ELR (cell line): ENCODE results near the gene SORCS3.
"Not testable (repeated sequence)": the region's sequence is repeated elsewhere in the genome, so short reads cannot be mapped to it uniquely, and the experiment has no call there.

Experiments used
- DNase-seq: peaks from one replicate; pipeline ENCODE4 v3.0.0-alpha.2; 2015; ENCODE audit warnings: low read depth

SORCS3 gene

GRCh38 chr10:104690959-104691358, 49.9 kb downstream of the SORCS3 start:
- DNase-seq = no peak

- DNase-seq = no peak
These were observed 53.0 kb downstream of the SORCS3 start for GRCh38 chr10:104694074-104694473.

GRCh38 chr10:104703262-104703661, 62.2 kb downstream of the SORCS3 start:
- not testable (repeated sequence) for DNase-seq

- DNase-seq = no peak
These were observed 65.8 kb downstream of the SORCS3 start for GRCh38 chr10:104706886-104707285.

DNA sequence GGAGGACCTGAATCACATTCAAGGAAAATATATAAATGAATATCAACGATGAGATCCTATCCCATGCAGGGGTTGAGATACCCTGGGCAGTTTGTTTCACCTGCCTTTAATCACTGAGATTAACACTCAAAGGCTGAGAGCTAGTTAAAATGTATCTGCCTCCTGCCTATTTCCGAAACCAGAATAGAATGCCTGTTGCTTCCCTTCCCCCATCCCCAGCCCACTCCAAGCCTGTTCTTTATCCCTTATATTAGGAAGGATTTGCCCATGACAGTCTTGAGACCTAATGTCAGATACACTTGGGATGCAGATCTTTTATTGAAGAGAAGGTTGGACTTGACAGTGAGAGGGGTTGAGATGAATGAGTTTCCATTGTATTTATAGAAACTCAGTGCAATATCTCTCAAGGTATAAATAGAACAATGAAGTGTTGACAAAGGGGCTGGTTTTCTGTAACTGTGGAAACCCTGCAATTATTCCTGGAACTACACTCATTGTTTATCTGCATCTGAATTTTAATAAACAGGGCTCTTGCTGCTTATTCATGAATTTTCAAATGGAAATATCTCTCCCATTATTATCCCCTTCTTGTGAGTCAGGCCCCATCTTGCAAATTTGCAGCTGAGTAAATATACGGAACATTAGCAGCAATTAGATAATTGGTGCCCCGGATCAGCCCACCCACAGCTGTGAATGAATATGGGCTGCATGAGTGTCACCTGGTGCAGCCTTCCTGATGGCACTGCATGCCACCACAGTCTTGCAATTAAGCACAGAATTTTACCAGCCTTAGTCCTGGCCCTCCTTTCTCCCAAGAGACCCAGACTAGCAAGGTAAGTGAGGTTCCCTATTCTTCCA, 66.7 kb downstream of the SORCS3 start:
- DNase-seq = no peak

- DNase-seq = no peak
These were observed 70.2 kb downstream of the SORCS3 start for GRCh38 chr10:104711302-104711721.

- not testable (repeated sequence) for DNase-seq
These were observed 89.5 kb downstream of the SORCS3 start for GRCh38 chr10:104730593-104730992.

DNA sequence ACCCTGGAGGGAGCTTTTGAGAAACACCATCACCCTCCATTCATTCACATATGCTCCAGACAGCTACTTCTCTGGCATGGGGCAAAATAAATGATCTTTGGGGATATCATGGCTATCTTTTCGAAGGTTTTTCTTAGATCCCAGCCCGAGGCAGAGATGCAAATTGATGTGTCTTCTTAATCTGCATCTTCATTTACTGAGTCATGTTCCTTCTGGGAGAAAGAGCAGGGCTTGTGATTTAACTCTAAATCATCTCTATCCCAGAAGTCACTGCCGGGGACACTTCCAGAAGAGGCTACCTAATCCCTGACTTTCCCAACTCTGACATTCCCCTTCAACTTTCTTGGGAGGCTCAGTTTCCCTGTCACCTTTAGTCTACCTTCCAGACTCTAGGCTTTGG, 90.1 kb downstream of the SORCS3 start:
- DNase-seq = no peak

- DNase-seq = no peak
These were observed 91.1 kb downstream of the SORCS3 start for GRCh38 chr10:104732222-104732621.

- DNase-seq = no peak
These were observed 93.3 kb downstream of the SORCS3 start for GRCh38 chr10:104734433-104734832.

DNA sequence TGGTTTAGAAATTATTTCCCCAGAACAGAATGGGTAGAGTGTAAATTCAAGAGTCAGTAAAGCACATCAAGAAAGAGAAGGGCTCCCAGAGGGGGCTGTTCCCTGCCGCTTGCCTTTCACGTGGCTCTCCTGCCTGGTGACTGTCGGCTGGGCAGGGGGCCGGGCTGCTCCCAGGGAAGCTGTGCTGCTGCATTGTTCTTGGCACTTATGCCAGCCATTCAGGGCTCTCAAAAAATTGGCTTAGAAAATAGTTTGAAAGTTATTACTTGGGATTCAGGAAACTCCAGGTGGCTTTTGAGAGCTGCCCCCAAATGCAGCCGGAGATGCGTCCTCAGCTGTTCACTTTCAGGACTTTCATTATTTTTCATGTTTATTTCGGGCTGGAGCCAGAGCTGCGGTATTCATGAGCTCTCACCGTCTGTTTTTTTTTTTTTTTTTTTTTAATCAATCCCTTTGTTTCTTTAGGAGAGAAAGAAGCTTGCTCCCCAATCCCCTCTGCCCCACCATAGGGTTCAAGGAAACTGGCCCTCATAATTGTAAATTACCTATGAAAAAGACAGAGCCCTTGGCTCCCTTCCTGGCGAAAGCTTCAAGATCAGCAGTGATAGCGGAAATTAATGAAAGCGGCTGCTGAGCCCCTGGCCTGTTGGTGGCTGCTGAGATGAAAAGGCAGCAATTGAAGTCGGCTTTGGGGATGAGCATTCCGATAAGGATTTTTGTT, 94.1 kb downstream of the SORCS3 start:
- no peak for DNase-seq

DNA sequence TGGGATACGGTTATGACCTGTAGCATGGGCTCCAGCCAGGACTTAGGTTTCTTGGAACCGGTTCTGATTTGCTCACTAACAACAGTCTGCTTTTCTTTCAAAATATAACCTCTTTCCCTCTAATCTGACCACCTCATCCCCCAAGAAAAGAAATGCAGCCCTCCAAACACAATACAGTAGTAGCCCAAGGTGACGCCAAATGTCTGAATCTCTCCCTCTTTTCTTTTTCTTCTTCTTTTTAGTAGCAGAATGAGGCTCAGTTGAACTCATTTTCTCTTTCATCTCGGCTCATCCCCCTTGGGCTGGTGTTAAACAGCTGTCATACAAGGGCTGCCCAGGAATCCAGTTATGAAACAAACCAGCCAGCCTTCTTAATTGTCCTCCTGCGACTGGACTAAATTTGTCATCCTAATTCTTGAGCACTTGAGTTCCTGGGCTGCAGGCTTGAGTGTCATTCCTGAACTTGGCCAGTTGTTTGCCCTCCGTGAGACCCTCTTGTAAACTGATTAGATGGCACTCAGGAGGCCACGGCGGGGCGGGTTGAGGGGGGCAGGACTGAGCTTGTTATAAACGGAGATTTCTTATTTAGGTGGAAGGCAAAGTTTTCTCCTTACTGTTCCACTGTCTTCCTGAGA, 94.8 kb downstream of the SORCS3 start:
- DNase-seq = no peak

DNA sequence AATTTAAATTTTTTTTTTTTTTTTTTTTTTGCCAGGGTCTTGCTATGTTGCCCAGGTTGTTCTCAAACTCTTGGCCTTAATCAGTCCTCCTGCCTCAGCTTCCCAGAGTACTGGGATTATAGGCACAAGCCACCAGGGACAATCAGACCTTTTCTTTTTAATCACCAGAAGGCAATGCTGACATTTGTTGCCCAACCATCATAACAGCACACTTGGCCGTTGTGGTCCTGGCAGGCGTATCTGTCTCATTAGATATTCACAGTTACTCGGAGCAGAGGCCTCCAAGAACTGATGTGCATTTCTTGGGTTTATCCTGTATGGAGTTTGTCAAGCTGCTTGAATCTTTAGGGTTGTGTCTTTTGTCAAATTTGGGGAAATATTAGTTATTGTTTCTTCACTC, 100.0 kb downstream of the SORCS3 start:
- no peak for DNase-seq

DNA sequence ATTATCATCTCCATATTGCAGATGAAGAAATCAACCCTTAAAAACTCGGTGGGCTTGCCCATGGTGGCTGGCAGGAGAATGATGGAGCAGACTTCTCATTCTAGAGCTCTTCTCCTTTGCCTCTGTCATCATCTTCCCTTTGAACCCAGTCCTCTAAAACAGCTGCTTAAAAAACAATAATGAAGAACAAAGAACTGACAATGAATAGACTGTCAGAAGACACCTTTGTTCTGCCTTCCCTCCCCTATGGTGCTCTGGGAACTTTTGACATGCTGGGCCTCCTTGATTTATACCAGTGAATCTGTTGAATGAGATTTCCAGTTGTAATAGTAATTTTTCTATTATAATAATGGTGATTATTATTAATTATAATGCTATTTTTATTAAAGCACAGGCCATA, 103.0 kb downstream of the SORCS3 start:
- no peak for DNase-seq

- DNase-seq = no peak
These were observed 109.2 kb downstream of the SORCS3 start for GRCh38 chr10:104750291-104750690.

- no peak for DNase-seq
These were observed 121.7 kb downstream of the SORCS3 start for GRCh38 chr10:104762793-104763192.

GRCh38 chr10:104766341-104766740, 125.3 kb downstream of the SORCS3 start:
- DNase-seq = peak; percentile 10

- no peak for DNase-seq
These were observed 126.2 kb downstream of the SORCS3 start for GRCh38 chr10:104767282-104767681.

- no peak for DNase-seq
These were observed 126.7 kb downstream of the SORCS3 start for GRCh38 chr10:104767745-104768144.

DNA sequence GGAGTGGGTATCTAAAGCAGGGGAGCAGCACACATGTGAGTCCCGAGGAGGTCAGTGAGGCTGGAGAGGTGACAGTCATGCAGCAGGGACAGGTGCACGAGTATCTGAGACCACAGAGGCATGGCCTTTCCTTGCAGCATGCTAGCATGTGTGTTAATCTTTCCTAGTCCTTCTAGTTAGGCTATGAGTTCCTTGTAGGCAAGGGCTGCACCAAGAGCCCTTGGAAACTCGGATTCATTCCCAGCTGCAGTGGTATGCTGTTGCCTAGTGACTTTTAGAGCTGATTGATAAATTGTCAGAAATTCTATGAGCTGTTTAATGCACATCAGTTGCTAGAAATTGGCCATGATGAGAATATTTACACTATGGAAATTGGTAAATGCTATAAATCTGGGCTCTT, 132.0 kb downstream of the SORCS3 start:
- DNase-seq = no peak

- DNase-seq = no peak
These were observed 133.1 kb downstream of the SORCS3 start for GRCh38 chr10:104774234-104774633.

GRCh38 chr10:104777086-104777799, 136.2 kb downstream of the SORCS3 start:
- DNase-seq = no peak
